Measurements from ENCODE around the gene ZNF14. TPM values are rescaled to one million over a fixed set of nuclear protein-coding genes. Genes with fewer than 3 reads are reported as not detected.
"Not testable (repeated sequence)": the region's sequence is repeated elsewhere in the genome, so short reads cannot be mapped to it uniquely, and the experiment has no call there.

Gene ZNF14
- 10 to 100 TPM in 1 of 2 donors, 1 to 10 TPM in 1; 9.1 to 12.1 TPM for total RNA-seq

DNA sequence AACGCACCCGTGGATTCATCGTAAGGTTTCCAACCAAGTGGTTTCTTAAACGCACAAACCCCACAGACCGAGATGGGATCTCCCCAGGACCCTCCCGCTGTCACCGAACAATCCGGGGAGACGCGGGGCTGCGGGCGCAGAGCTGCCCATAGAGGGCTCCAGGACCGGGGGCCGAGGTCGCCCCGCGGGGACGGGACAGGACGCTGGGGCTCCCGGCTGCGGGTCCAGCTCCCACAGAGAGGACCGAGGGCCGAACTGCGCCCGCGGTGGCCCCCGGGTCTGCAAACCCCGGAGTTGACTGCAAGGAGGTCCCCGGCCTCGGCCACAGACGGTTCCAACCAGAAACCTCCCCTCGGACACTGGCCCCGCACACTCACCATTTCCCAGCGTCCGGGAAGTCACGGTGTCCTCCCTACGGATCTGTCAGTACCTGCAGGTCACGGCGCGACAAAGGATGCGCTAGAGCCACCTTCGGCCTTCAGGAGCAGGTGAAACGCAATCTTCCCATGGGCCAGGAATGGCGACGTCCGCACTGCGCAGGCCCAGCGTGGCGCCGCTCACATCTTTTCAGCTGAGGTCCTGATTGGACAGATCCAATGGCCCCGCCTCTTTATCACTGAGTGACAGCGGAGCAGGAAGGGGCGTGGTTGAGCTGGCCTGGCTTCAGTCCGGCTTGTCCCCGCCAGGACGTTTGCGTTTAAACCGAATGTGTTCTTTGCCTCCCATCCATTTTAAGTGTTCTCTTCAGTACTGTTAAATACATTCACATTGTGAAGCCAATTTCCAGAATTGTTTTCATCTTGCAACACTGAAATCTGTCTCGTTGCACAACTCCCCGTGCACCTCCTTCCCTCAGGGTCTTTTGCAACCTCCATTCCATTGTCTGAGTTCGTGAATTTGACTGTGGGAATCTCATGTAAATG is at the start of gene ZNF14:
Gene ZNF14 (minus strand): TSS at position 534 of the 923 bp plus-strand sequence. CDS start 154 bp downstream, at position 380.
- H3K36me3 Mint-ChIP-seq (ENCODE audit: insufficient read depth in 2 of 2), result peaks cover 25 to 48% of the 10 kb centered on the region in 2 donors
- H3K27ac Mint-ChIP-seq, result peak within 1 kb of the TSS; percentile 86
- H3K27me3 Mint-ChIP-seq (ENCODE audit: low read depth), result no peaks in the 10 kb centered on the region
- ATAC-seq (replicated peaks in 1 of 2), result peak; percentile 100
- H3K9me3 Mint-ChIP-seq, result peaks cover 3 to 11% of the 10 kb centered on the region in 2 donors
- H3K4me3 Mint-ChIP-seq, result peak within 1 kb of the TSS; percentile 95 to 98
- H3K4me1 Mint-ChIP-seq (ENCODE audit: low read depth), result peaks cover 24% of the 10 kb centered on the region
- DNase-seq, result peak; percentile 93 to 95

DNA sequence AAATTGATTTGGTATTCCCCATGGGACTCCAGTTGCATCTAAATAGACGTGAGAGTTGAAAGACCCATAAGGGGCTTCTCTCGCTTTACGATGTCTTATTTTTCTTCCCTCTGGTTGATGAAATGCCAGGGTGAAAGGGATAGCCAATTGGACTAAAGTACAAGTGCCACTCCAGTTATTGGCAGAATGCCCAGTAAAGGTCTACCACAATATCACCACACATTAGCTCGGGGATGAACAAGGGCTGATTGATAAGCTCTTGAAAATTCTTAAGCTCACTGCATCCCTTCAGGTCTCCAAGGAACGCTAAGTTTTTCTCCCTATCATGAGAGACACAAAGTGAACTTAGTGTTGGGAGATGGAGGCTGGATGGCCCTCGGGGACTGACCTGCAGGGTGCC is 48.9 kb upstream of the ZNF14 start:
- not testable (repeated sequence) for DNase-seq; ATAC-seq (replicated peaks in 1 of 2)
- H3K9me3 Mint-ChIP-seq, result peaks cover 8 to 14% of the 10 kb centered on the region in 2 donors

DNA sequence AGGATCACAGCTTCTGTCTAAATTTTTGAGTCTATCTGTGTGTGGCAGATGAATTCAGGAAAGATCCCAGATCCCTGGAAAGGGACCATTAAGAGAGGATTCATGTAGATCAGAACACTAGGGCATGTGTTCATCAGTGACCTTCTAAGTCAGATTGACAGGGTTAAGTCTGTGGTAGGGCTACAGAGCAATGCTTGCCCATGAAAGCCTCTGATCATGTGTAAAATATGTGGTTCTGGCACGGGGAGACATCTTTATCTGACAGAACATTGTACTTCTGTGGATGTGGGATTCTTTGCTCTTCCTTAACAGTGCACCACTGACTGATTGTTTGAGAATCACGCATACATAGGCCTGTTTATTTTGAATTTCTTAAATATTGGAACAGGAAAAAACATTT is 45.8 kb upstream of the ZNF14 start:
- Mint-ChIP-seq H3K4me1 (ENCODE audit: low read depth) (peaks cover 67% of the 10 kb centered on the region), H3K4me3 (peak overlapping the region; percentile 91 to 92), H3K27ac (peak overlapping the region; percentile 76), H3K27me3 (ENCODE audit: low read depth) (no peaks in the 10 kb centered on the region), H3K36me3 (ENCODE audit: insufficient read depth in 2 of 2) (peaks cover 25 to 51% of the 10 kb centered on the region in 2 donors), H3K9me3 (peaks cover 7 to 8% of the 10 kb centered on the region in 2 donors)
- ATAC-seq (replicated peaks in 1 of 2) (no peak), DNase-seq (no peak)

More for the DNA sequence above, 48.9 kb upstream of the ZNF14 start:
- not testable (repeated sequence) for H3K27me3 Mint-ChIP-seq (ENCODE audit: low read depth); H3K27ac Mint-ChIP-seq; H3K4me3 Mint-ChIP-seq
- Mint-ChIP-seq H3K36me3 (ENCODE audit: insufficient read depth in 2 of 2) (peaks cover 41 to 75% of the 10 kb centered on the region in 2 donors), H3K4me1 (ENCODE audit: low read depth) (peaks cover 68% of the 10 kb centered on the region)

DNA sequence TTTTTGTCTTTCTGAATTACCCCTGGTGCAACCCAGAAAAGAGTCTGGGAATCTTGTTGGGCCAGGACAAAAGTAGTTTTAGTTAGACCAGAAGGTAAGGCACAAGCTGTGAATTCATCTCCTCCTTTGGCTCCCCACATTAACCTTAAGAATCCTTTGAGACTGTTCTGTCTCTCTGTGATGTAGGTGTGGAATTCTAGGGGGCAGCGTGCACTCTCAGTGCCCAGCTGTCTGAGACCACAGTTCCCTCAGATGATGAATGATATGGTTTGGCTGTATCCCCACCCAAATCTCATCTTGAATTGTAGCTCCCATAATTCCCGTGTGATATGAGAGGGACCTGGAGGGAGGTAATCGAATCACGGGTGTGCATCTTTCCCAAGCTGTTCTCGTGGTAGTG is 44.8 kb upstream of the ZNF14 start:
- peaks cover 61% of the 10 kb centered on the region for H3K4me1 Mint-ChIP-seq (ENCODE audit: low read depth)
- peak overlapping the region; percentile 91 to 92 for H3K4me3 Mint-ChIP-seq
- H3K36me3 Mint-ChIP-seq (ENCODE audit: insufficient read depth in 2 of 2), result peaks cover 22 to 46% of the 10 kb centered on the region in 2 donors
- no peaks in the 10 kb centered on the region for H3K27me3 Mint-ChIP-seq (ENCODE audit: low read depth)
- ATAC-seq (replicated peaks in 1 of 2) (no peak), DNase-seq (no peak)
- H3K9me3 Mint-ChIP-seq, result peaks cover 6 to 8% of the 10 kb centered on the region in 2 donors
- H3K27ac Mint-ChIP-seq, result peak overlapping the region; percentile 74

DNA sequence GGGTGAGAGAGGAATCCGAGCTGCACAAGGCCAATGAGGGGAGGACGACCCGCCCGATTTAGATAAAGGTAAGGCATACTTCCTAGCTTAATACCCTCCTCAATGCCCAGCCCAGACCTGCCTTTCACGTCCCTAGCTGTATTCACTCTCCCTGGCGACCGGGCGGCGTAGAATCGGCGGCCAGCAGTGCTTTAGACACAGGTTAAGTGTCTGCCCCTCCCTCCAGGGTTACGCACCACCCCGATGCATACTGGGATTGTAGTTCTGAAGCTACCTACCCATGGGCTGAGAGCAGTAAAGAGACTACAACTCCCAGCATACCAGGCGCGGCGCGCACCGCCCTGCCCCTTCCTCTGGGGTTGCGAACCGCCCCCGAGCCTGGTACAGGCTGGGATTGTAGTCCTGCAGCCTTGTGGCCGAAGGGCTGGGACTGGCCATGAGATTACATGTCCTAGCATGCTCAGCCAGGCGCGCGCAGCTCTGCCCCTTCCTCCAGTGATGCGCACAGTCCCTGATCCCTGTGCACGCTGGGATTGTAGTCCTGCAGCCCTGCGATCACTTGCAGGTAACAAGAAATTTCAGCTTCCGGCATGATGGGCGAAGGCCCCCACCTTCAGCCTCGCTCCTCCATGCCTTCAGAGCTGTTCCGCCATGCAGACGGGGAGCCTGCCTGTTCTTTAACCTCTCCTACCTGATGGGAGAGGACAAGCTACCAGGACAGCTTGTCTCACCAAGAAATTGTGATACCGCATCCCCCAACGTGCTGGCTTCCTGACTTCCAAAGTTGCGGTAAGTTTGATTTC is 43.5 kb upstream of the ZNF14 start:
- peaks cover 58% of the 10 kb centered on the region for H3K4me1 Mint-ChIP-seq (ENCODE audit: low read depth)
- peak; percentile 94 to 96 for DNase-seq
- H3K27me3 Mint-ChIP-seq (ENCODE audit: low read depth), result no peaks in the 10 kb centered on the region
- H3K9me3 Mint-ChIP-seq, result peaks cover 6 to 8% of the 10 kb centered on the region in 2 donors
- peak; percentile 100 for ATAC-seq (replicated peaks in 1 of 2)
- H3K4me3 Mint-ChIP-seq, result peak overlapping the region; percentile 91 to 92
- peaks cover 17 to 38% of the 10 kb centered on the region in 2 donors for H3K36me3 Mint-ChIP-seq (ENCODE audit: insufficient read depth in 2 of 2)
- H3K27ac Mint-ChIP-seq, result peak overlapping the region; percentile 72

DNA sequence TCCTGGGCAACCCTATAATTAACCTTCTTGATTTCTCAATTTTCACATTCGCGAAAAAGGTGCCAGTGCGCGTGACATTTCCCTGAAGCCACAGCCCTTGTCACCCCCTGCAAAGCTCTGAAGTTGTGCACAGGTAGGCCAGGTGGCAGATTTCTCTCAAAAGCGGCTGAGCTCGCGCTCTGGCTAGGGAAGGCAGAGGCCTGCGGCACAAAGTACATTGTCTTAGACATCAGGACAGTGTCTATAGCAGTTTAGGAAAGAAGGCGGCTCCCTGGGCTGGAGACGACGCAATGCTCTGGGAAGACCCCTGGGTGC is 42.9 kb upstream of the ZNF14 start:
- Mint-ChIP-seq H3K27ac (peak overlapping the region; percentile 72), H3K27me3 (ENCODE audit: low read depth) (no peaks in the 10 kb centered on the region), H3K4me3 (peak overlapping the region; percentile 91 to 92)

DNA sequence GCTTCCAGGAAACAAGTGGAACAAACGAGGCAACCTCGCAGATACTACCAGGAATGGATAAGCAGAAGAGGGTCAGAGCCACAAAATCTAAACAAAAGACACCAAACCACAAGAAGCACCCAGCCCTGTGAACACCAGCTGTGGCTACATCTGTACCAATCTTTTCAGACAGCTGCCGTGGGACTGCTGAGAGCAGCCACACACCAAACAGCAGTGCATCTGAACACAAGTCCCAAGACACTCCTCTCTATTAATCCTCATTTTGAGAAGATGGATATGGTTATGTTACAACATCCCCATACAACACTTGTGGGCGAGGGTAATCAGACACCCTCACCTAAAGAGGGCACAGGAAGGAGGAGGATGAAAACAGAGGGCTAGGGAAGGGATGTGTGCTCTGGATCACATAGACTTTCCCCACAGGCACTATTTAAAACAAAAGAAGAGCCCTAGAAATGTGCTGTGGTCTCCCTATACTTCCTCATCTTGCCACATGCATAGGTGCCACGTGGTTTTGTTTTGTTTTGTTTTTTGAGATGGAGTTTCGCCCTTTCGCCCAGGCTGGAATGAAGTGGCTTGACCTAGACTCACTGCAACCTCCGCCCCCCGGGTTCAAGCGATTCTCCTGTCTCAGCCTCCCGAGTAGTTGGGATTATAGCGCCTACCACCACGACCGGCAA is 41.6 kb upstream of the ZNF14 start:
- H3K9me3 Mint-ChIP-seq, result peaks cover 5 to 6% of the 10 kb centered on the region in 2 donors
- ATAC-seq (replicated peaks in 1 of 2), result no peak
- DNase-seq, result no peak
- H3K4me1 Mint-ChIP-seq (ENCODE audit: low read depth), result peaks cover 44% of the 10 kb centered on the region
- H3K4me3 Mint-ChIP-seq, result peak overlapping the region; percentile 20 to 49
- H3K27ac Mint-ChIP-seq, result no peak overlapping the region
- H3K36me3 Mint-ChIP-seq (ENCODE audit: insufficient read depth in 2 of 2), result peaks cover 13 to 22% of the 10 kb centered on the region in 2 donors
- no peaks in the 10 kb centered on the region for H3K27me3 Mint-ChIP-seq (ENCODE audit: low read depth)

More for the DNA sequence above, 42.9 kb upstream of the ZNF14 start:
- DNase-seq (no peak), ATAC-seq (replicated peaks in 1 of 2) (peak; percentile 1 to 21)
- Mint-ChIP-seq H3K9me3 (peaks cover 8% of the 10 kb centered on the region in 2 donors), H3K36me3 (ENCODE audit: insufficient read depth in 2 of 2) (peaks cover 17 to 34% of the 10 kb centered on the region in 2 donors), H3K4me1 (ENCODE audit: low read depth) (peaks cover 56% of the 10 kb centered on the region)

DNA sequence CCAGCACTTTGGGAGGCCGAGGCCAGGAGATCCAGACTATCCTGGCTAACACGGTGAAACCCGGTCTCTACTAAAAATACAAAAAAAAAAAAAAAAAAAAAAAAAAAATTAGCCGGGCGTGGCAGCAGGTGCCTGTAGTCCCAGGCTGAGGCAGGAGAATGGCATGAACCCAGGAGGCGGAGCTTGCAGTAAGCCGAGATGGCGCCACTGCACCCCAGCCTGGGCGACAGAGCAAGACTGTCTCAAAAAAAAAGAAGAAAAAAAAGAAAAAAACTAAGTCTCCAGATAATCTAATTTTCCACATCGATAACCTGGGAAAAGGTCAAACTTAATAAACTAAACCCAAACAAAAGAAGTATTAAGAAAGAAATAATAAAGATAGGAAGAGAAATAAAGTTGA is 39.1 kb upstream of the ZNF14 start:
- H3K9me3 Mint-ChIP-seq; DNase-seq; H3K4me3 Mint-ChIP-seq; H3K27ac Mint-ChIP-seq; H3K36me3 Mint-ChIP-seq (ENCODE audit: insufficient read depth in 2 of 2); ATAC-seq (replicated peaks in 1 of 2); H3K27me3 Mint-ChIP-seq (ENCODE audit: low read depth): not testable (repeated sequence)
- H3K4me1 Mint-ChIP-seq (ENCODE audit: low read depth), result peaks cover 21% of the 10 kb centered on the region

DNA sequence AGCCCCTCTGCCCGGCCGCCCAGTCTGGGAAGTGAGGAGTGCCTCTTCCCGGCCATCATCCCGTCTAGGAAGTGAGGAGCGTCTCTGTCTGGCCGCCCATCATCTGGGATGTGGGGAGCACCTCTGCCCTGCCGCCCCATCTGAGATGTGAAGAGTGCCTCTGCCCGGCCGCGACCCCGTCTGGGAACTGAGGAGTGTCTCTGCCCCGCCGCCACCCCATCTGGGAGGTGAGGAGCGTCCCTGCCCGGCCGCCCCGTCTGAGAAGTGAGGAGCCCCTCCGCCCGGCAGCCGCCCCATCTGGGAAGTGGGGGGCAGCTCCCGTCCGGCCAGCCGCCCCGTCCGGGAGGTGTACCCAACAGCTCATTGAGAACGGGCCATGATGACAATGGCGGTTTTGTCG is 37.1 kb upstream of the ZNF14 start:
- H3K36me3 Mint-ChIP-seq (ENCODE audit: insufficient read depth in 2 of 2); H3K9me3 Mint-ChIP-seq; H3K4me3 Mint-ChIP-seq; H3K27me3 Mint-ChIP-seq (ENCODE audit: low read depth); DNase-seq; ATAC-seq (replicated peaks in 1 of 2); H3K27ac Mint-ChIP-seq: not testable (repeated sequence)
- H3K4me1 Mint-ChIP-seq (ENCODE audit: low read depth), result peaks cover 16% of the 10 kb centered on the region

DNA sequence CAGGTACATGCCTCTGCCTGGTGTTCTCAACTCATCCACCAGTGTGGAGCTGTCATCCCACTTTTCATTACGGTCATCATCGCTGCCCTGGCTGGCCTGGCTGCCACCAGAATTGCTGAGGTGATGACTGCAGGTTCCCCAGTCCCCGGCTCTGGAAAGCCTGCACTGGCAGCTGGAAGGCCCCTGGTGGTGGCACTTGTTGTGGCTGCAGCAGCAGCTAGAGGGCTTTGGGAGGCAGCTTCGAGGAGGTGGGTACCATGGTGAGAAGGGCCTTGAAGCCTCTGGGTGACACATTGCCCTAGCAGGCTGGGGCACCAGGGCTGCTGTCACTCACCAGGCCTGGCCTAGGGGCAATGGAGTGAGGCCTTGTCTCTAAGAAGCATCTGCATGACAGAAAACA is 25.3 kb upstream of the ZNF14 start:
- Mint-ChIP-seq H3K9me3 (peaks cover 0 to 4% of the 10 kb centered on the region in 2 donors), H3K27me3 (ENCODE audit: low read depth) (no peaks in the 10 kb centered on the region), H3K4me1 (ENCODE audit: low read depth) (no peaks in the 10 kb centered on the region), H3K27ac (no peak overlapping the region), H3K36me3 (ENCODE audit: insufficient read depth in 2 of 2) (peaks cover 0 to 4% of the 10 kb centered on the region in 2 donors), H3K4me3 (no peak overlapping the region)
- ATAC-seq (replicated peaks in 1 of 2) (no peak), DNase-seq (no peak)

DNA sequence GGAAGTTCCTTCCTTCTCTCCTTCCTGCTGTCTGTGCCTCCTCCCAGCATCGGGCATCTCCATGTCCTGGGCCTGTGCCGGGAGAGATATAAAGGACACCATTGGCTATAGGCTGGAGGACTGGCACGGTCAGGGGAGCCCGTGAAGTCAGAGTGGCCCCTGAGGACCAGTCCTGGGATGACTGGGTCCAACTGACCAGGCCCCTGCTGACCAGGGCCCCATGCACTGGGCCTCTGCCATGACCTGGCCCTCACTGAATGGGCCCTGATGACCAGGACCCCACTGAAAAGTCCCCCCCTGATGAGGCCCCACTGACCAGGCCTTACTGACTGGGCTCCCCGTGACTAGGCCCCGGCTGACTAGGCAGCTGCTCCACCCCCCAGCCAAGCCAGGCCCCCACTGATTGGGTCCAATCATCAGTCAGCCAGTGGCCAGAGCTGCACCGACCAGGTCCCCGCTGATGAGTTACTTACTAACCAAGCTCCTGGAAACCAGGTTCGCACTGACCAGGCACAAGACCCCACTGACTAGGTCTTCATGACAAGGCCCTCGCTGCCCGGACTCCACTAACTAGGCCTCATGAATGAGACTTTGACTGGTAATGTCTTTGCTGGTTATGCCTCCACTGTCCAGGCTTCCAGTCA is 20.0 kb upstream of the ZNF14 start:
- no peak for ATAC-seq (replicated peaks in 1 of 2)
- Mint-ChIP-seq H3K27ac (no peak overlapping the region), H3K36me3 (ENCODE audit: insufficient read depth in 2 of 2) (no peaks in the 10 kb centered on the region), H3K4me1 (ENCODE audit: low read depth) (no peaks in the 10 kb centered on the region), H3K4me3 (no peak overlapping the region), H3K27me3 (ENCODE audit: low read depth) (no peaks in the 10 kb centered on the region), H3K9me3 (no peaks in the 10 kb centered on the region)
- DNase-seq, result no peak

DNA sequence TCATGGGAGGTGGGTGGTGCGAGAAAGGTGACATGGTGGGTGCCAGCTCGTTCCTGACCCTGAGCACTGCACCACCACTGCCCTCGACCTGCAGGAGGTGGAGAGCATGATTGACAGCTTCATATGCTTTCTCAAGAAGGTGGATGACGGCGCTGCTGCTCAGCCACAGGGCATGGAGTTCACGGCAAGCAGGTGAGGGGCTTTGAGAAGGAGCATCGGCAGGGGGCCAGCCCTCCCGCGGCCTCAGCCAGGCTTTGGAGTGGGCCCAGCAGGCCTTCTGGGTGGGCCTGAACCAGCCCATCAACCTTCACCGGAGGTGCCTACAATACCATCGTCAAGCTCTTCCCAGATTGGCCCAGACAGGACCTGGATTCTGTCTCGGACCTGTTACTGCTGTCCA is 18.9 kb upstream of the ZNF14 start:
- Mint-ChIP-seq H3K36me3 (ENCODE audit: insufficient read depth in 2 of 2) (no peaks in the 10 kb centered on the region), H3K4me1 (ENCODE audit: low read depth) (no peaks in the 10 kb centered on the region), H3K27me3 (ENCODE audit: low read depth) (no peaks in the 10 kb centered on the region), H3K27ac (no peak overlapping the region), H3K9me3 (no peaks in the 10 kb centered on the region), H3K4me3 (no peak overlapping the region)
- DNase-seq (no peak), ATAC-seq (replicated peaks in 1 of 2) (no peak)

All from activated T-cell treated with anti-CD3 and anti-CD28 coated beads, Interleukin-2, amount 50 U/mL, for 72 hours (primary cell).